OCI-LY3 (cell line): ENCODE measurements around the gene LPCAT3.

Experiments used
- H2AFZ ChIP-seq: fragments of 200-600, 300-600 bp; shearing (Covaris generic); 2 replicates; pipeline ENCODE4 v1.6.0; 2014; ENCODE audit warnings: antibody characterized with exemption, low read depth, low read length
- H3K27ac ChIP-seq: fragments of 200-600, 300-600 bp; sonication (generic); 2 replicates; pipeline ENCODE4 v1.5.1; 2014; ENCODE audit warnings: mild to moderate bottlenecking, low read length, moderate library complexity, mixed read lengths
- H3K27me3 ChIP-seq: fragments of 200-600, 300-600 bp; sonication (generic); 2 replicates; pipeline ENCODE4 v1.6.1; 2014; ENCODE audit warnings: low read depth, low read length, mixed read lengths
- H3K36me3 ChIP-seq: fragments of 200-600, 300-600 bp; sonication (generic); replicated peaks from 2 replicates; pipeline ENCODE3; 2014; ENCODE audit warnings: low read depth, low read length, mixed read lengths
- H3K4me1 ChIP-seq: fragments of 300-600, 200-600 bp; sonication (generic); 2 replicates; pipeline ENCODE4 v1.6.1; 2014; ENCODE audit warnings: low read length, mixed read lengths
- H3K4me2 ChIP-seq: fragments of 200-600, 300-600 bp; sonication (generic); 2 replicates; pipeline ENCODE4 v1.6.1; 2014; ENCODE audit warnings: low read length, mixed read lengths
- H3K4me3 ChIP-seq: fragments of 300-600, 200-600 bp; sonication (generic); 2 replicates; pipeline ENCODE4 v1.5.1; 2014; ENCODE audit warnings: antibody characterized with exemption, mild to moderate bottlenecking, low read length, moderate library complexity
- H3K79me2 ChIP-seq: fragments of 300-600, 200-600 bp; shearing (Covaris generic); 2 replicates; pipeline ENCODE4 v1.6.1; 2014; ENCODE audit warnings: mild to moderate bottlenecking, low read length, mixed read lengths
- H3K9ac ChIP-seq: fragments of 300-600, 200-600 bp; shearing (Covaris generic); 2 replicates; pipeline ENCODE4 v1.6.0; 2014; ENCODE audit warnings: mild to moderate bottlenecking, low read length, moderate library complexity
- H3K9me3 ChIP-seq: fragments of 200-600, 300-600 bp; shearing (Covaris generic); 2 replicates; pipeline ENCODE4 v1.6.1; 2014; ENCODE audit warnings: low read length, mixed read lengths; ENCODE audit not compliant: insufficient read depth
- H4K20me1 ChIP-seq: fragments of 200-600, 300-600 bp; sonication (generic); 2 replicates; pipeline ENCODE4 v1.6.1; 2016; ENCODE audit warnings: low read length, mixed read lengths; ENCODE audit not compliant: insufficient read depth
- CTCF ChIP-seq: fragments of 200-600, 300-600 bp; sonication (generic); IDR thresholded peaks from 2 replicates; pipeline ENCODE4 v1.5.1; 2014; ENCODE audit warnings: antibody characterized with exemption, low read length, low read depth
- EZH2phosphoT487 ChIP-seq: fragments of 200-600 bp; shearing (Covaris generic); IDR thresholded peaks from 2 replicates; pipeline ENCODE4 v1.6.1; 2018; ENCODE audit warnings: antibody characterized with exemption, mixed run types, low read depth

LPCAT3 gene

GRCh38 chr12:6943389-6943721 lies 74.9 kb downstream of the LPCAT3 start:
- Histone ChIP-seq H3K36me3 (no peaks in the 10 kb centered on the region), H3K9ac (peak overlapping the region; percentile 83), H3K4me3 (peak overlapping the region; percentile 82)

GRCh38 chr12:6942331-6942665 lies 76.0 kb downstream of the LPCAT3 start:
- Histone ChIP-seq H4K20me1 (no peaks in the 10 kb centered on the region), H3K9me3 (no peaks in the 10 kb centered on the region), H3K9ac (no peak overlapping the region), H2AFZ (no peak overlapping the region), H3K27ac (no peak overlapping the region), H3K4me2 (no peak overlapping the region), H3K4me1 (peaks cover 36% of the 10 kb centered on the region), H3K4me3 (no peak overlapping the region), H3K79me2 (peaks cover 4% of the 10 kb centered on the region; the same call in 1 of the 2 replicates), H3K36me3 (no peaks in the 10 kb centered on the region), H3K27me3 (no peaks in the 10 kb centered on the region)
- TF ChIP-seq EZH2phosphoT487 (no peak), CTCF (no peak)

More at GRCh38 chr12:6943389-6943721, 74.9 kb downstream of the LPCAT3 start:
- Histone ChIP-seq H2AFZ (no peak overlapping the region), H3K27ac (peak overlapping the region; percentile 85), H3K9me3 (no peaks in the 10 kb centered on the region), H3K4me1 (peaks cover 33% of the 10 kb centered on the region), H4K20me1 (no peaks in the 10 kb centered on the region), H3K4me2 (peak overlapping the region; percentile 93), H3K79me2 (no peaks in the 10 kb centered on the region), H3K27me3 (no peaks in the 10 kb centered on the region)
- TF ChIP-seq CTCF = no peak
- no peak for TF ChIP-seq EZH2phosphoT487

GRCh38 chr12:6941782-6942181 lies 76.5 kb downstream of the LPCAT3 start:
- Histone ChIP-seq H3K27ac (no peak overlapping the region), H3K79me2 (peaks cover 9% of the 10 kb centered on the region), H3K36me3 (no peaks in the 10 kb centered on the region), H3K4me1 (peaks cover 33% of the 10 kb centered on the region), H3K9me3 (no peaks in the 10 kb centered on the region), H3K9ac (no peak overlapping the region), H3K4me3 (no peak overlapping the region), H4K20me1 (no peaks in the 10 kb centered on the region), H3K27me3 (no peaks in the 10 kb centered on the region), H2AFZ (no peak overlapping the region), H3K4me2 (no peak overlapping the region)
- no peak for TF ChIP-seq EZH2phosphoT487
- TF ChIP-seq CTCF = no peak

- peaks cover 33% of the 10 kb centered on the region for H3K4me1 ChIP-seq
- TF ChIP-seq CTCF (no peak), EZH2phosphoT487 (no peak)
- H3K36me3 ChIP-seq = no peaks in the 10 kb centered on the region
- H2AFZ ChIP-seq = no peak overlapping the region
- no peaks in the 10 kb centered on the region for H3K9me3 ChIP-seq
- no peak overlapping the region for H3K9ac ChIP-seq
- no peak overlapping the region for H3K4me2 ChIP-seq
- H3K79me2 ChIP-seq = peaks cover 14% of the 10 kb centered on the region
- no peaks in the 10 kb centered on the region for H4K20me1 ChIP-seq
- no peaks in the 10 kb centered on the region for H3K27me3 ChIP-seq
- H3K27ac ChIP-seq = no peak overlapping the region
- no peak overlapping the region for H3K4me3 ChIP-seq
Measured at GRCh38 chr12:6941267-6941666, 77.0 kb downstream of the LPCAT3 start.
